Activated CD8-positive, alpha-beta T cell treated with anti-CD3 and anti-CD28 coated beads for 36 hours (primary cell): Measurements from ENCODE around the gene PRKRIP1. TPM values are rescaled to one million over a fixed set of nuclear protein-coding genes. Genes with fewer than 3 reads are reported as not detected.
A peak's percentile ranks its signal among the peaks of the same experiment; 100 is the strongest.

ENCODE experiments used
- ATAC-seq: fragments of 200-7000 bp; cut with Tn5 transposase; one replicate; pipeline ENCODE4 v1.10.0; 2021; ENCODE audit warnings: mild to moderate bottlenecking, moderate library complexity
- CTCF ChIA-PET: fragments of 350-600 bp; sonication (Branson Sonifier 250); formaldehyde crosslinking; loops from one replicate; lab custom pipeline; 2021; ENCODE audit warnings: antibody characterized with exemption; lab: Charles Lee
- POLR2A ChIA-PET: fragments of 350-600 bp; sonication (Branson Sonifier 250); formaldehyde crosslinking; loops from one replicate; lab custom pipeline; 2021; ENCODE audit warnings: antibody characterized with exemption; lab: Charles Lee
- DNase-seq: peaks from one replicate; pipeline ENCODE4 v3.0.0-alpha.2; 2020
- H3K27ac Mint-ChIP-seq: one replicate; pipeline ENCODE4 v1.8.0; 2021; ENCODE audit warnings: mild to moderate bottlenecking, mixed read lengths
- H3K27me3 Mint-ChIP-seq: one replicate; pipeline ENCODE4 v1.8.0; 2021; ENCODE audit warnings: mixed read lengths
- H3K36me3 Mint-ChIP-seq: one replicate; pipeline ENCODE4 v1.8.0; 2021; ENCODE audit warnings: low read depth, mixed read lengths
- H3K4me1 Mint-ChIP-seq: one replicate; pipeline ENCODE4 v1.8.0; 2021; ENCODE audit warnings: low read depth, mixed read lengths
- H3K4me3 Mint-ChIP-seq: one replicate; pipeline ENCODE4 v1.8.0; 2021; ENCODE audit warnings: mild to moderate bottlenecking, moderate library complexity, mixed read lengths
- H3K9me3 Mint-ChIP-seq: one replicate; pipeline ENCODE4 v1.8.0; 2021; ENCODE audit warnings: mixed read lengths
- intact Hi-C: fragments of 100-400 bp; cut with micrococcal nuclease; formaldehyde crosslinking; loops from one replicate; pipeline ENCODE4 v1.10.0; 2022
- total RNA-seq, 2 experiments: library from RNA; stranded (reverse); gene quantifications; one replicate each; pipeline ENCODE4 v1.2.3, GENCODE V29; 2021
- TF ChIP-seq, protein P1 (sequence below): fragments of 200-600 bp; IDR thresholded peaks from one replicate; pipeline ENCODE4 v1.8.0; 2022; ENCODE audit warnings: antibody characterized with exemption, mild to moderate bottlenecking

The PRKRIP1 gene
- total RNA-seq, 2 experiments from 2014 or later: 29.8 to 33.6 TPM

DNA sequence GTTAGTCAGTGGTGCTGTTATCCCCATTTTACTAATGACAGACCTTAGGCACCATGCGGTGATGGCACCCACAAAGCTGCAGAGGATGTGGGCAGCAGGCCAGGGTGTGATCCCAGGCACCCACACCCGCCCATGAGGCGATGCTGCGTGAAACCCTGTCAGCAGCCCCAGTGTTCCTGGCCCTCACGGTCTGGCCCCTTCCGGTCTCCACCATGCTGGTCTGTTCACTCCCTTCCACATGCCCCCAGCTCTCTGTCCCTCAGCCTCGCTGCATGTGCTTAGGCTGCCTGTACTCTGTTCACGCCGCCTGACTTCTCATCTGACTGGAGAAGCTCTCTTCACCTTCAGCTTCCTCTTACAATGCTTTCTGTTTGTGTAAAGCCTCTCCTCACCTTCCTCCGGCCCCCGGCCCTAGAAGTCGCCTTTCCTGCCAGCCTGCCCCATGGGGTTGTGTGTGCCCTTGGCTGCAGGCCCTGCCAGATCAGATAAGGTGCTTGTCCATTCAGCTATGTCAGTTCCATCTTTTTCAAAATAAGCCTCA is 19.6 kb downstream of the PRKRIP1 start:
- DNase-seq (peak; percentile 88), ATAC-seq (peak; percentile 81)
- intact Hi-C loops: no loop called here
- TF ChIP-seq, protein P1, sequence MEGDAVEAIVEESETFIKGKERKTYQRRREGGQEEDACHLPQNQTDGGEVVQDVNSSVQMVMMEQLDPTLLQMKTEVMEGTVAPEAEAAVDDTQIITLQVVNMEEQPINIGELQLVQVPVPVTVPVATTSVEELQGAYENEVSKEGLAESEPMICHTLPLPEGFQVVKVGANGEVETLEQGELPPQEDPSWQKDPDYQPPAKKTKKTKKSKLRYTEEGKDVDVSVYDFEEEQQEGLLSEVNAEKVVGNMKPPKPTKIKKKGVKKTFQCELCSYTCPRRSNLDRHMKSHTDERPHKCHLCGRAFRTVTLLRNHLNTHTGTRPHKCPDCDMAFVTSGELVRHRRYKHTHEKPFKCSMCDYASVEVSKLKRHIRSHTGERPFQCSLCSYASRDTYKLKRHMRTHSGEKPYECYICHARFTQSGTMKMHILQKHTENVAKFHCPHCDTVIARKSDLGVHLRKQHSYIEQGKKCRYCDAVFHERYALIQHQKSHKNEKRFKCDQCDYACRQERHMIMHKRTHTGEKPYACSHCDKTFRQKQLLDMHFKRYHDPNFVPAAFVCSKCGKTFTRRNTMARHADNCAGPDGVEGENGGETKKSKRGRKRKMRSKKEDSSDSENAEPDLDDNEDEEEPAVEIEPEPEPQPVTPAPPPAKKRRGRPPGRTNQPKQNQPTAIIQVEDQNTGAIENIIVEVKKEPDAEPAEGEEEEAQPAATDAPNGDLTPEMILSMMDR: no peak
- ChIA-PET CTCF (interaction anchor here (0.9 to 4.0 kb wide), 6 partner anchors 11 to 50 kb away, joined by 3 to 18 read pairs (median 4); no protein-coding TSS in a partner anchor), POLR2A (interaction anchor here (0.9 to 13.4 kb wide), 6 partner anchors 13 to 734 kb away, joined by 3 to 147 read pairs (median 4); partner anchors contain the start of genes ALKBH4, LRWD1 and ORAI2)
- Mint-ChIP-seq H3K27ac (peak overlapping the region; percentile 96), H3K9me3 (no peaks in the 10 kb centered on the region), H3K36me3 (peaks cover 57% of the 10 kb centered on the region), H3K4me1 (peaks cover 48% of the 10 kb centered on the region), H3K4me3 (peak overlapping the region; percentile 52), H3K27me3 (no peaks in the 10 kb centered on the region)

DNA sequence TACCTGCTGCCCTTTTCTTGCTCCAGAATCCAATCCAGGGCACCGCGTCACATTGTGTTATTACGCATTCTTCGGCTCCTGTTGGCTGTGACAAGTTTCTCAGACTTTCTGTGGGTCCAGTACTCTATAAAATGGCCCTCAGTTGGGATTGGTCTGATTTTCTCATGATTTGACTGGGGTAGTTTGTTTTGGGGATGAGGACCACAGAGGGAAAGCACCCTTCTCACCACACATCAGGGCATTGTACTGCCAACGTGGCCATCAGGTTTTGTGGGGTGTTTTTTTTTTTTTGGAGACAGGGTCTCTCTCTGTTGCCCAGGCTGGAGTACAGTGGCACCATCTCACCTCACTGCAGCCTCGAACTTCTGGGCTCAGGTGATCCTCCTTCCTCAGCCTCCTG is 20.2 kb downstream of the PRKRIP1 start:
- intact Hi-C loops: no loop called here
- Mint-ChIP-seq H3K4me3 (peak overlapping the region; percentile 52), H3K27ac (peak overlapping the region; percentile 96), H3K9me3 (no peaks in the 10 kb centered on the region), H3K27me3 (no peaks in the 10 kb centered on the region), H3K36me3 (peaks cover 57% of the 10 kb centered on the region), H3K4me1 (peaks cover 51% of the 10 kb centered on the region)
- ATAC-seq (no peak), DNase-seq (no peak)
- ChIA-PET CTCF (interaction anchor here (1.2 to 4.0 kb wide), 4 partner anchors 11 to 32 kb away, joined by 3 to 18 read pairs (median 8); no protein-coding TSS in a partner anchor), POLR2A (interaction anchor here (1.5 to 13.4 kb wide), 4 partner anchors 13 to 48 kb away, joined by 3 to 147 read pairs (median 6); partner anchors contain the start of genes ALKBH4, LRWD1 and ORAI2)
- TF ChIP-seq, protein P1: no peak

DNA sequence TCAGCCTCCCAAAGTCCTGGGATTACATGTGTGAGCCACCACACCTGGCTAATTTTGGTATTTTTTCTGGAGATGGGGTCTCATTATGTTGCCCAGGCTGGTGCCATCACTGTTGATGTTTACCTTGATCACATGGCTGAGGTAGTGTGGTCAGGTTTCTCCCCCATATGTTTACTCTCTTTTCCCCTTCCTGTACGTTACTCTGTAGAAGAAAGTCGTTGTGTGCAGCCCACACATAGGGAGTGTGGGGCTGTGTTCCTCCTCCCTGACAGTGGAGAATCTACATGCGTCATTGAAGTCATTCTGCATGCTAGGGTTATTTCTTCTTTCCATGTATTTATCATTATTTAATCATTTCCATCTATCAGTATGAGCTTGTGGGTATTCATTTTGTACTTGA is 20.9 kb downstream of the PRKRIP1 start:
- TF ChIP-seq, protein P1: no peak
- Mint-ChIP-seq H3K27ac (peak overlapping the region; percentile 96), H3K4me1 (peaks cover 55% of the 10 kb centered on the region), H3K9me3 (no peaks in the 10 kb centered on the region), H3K27me3 (no peaks in the 10 kb centered on the region), H3K36me3 (peaks cover 50% of the 10 kb centered on the region), H3K4me3 (no peak overlapping the region)
- DNase-seq (peak; percentile 50), ATAC-seq (peak; percentile 41)
- ChIA-PET CTCF (interaction anchor here (2.7 to 4.0 kb wide), 2 partner anchors 10 to 12 kb away, joined by 14 to 18 read pairs; no protein-coding TSS in a partner anchor), POLR2A (interaction anchor here (1.7 to 13.4 kb wide), 2 partner anchors 12 to 19 kb away, joined by 3 to 147 read pairs; partner anchors contain the start of gene ORAI2)
- intact Hi-C loops: no loop called here

DNA sequence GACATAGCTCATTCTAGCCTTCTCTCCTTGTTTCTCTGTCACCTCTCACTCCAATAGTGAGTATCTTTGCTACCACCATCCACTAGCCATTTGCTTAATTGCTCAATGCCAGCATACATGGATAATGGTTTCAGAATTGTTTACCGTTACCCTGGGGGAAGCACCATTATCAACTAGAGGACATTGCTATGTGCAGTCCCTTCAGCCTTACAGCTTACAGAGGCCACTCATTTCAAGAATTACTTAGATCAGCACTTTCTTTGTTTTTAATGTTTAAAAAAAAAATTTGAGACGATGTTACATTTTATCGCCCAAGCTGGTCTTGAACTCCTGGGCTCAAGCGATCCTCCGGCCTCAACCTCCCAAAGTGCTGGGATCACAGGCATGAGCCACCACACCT is 22.4 kb downstream of the PRKRIP1 start:
- no peaks in the 10 kb centered on the region for H3K9me3 Mint-ChIP-seq
- ATAC-seq: no peak
- CTCF ChIA-PET: interaction anchor here (0.7 to 4.0 kb wide), 3 partner anchors 8 to 46 kb away, joined by 3 to 18 read pairs (median 4); partner anchors contain the start of gene ALKBH4

More for the DNA sequence above, 22.4 kb downstream of the PRKRIP1 start:
- peaks cover 58% of the 10 kb centered on the region for H3K4me1 Mint-ChIP-seq
- no peak for DNase-seq
- peak overlapping the region; percentile 65 for H3K27ac Mint-ChIP-seq
- TF ChIP-seq, protein P1: no peak
- peaks cover 50% of the 10 kb centered on the region for H3K36me3 Mint-ChIP-seq
- no peaks in the 10 kb centered on the region for H3K27me3 Mint-ChIP-seq
- POLR2A ChIA-PET: interaction anchor here (13.4 kb wide), 1 partner anchor 10 kb away, joined by 147 read pairs; the partner anchor contains the start of gene ORAI2
- H3K4me3 Mint-ChIP-seq: no peak overlapping the region
- intact Hi-C loops: no loop called here
